NOMO-1 treated with dmso at 0.1 percent for 144 hours (cell line): ENCODE data around the gene PXYLP1.
"Not testable (repeated sequence)": the region's sequence is repeated elsewhere in the genome, so short reads cannot be mapped to it uniquely, and the experiment has no call there.

Experiments
- DNase-seq: peaks from one replicate; lab custom pipeline; 2025; ENCODE audit not compliant: unreplicated experiment; lab: John Stamatoyannopoulos, UW

PXYLP1 gene

GRCh38 chr3:141291559-141292355 lies 60.1 kb downstream of the PXYLP1 start:
- no peak for DNase-seq

GRCh38 chr3:141292356-141293058 lies 60.9 kb downstream of the PXYLP1 start:
- no peak for DNase-seq

- DNase-seq = no peak
These were observed 62.7 kb downstream of the PXYLP1 start for GRCh38 chr3:141294301-141294700.

GRCh38 chr3:141294848-141295247 lies 63.2 kb downstream of the PXYLP1 start:
- DNase-seq = no peak

- DNase-seq = not testable (repeated sequence)
These were observed 68.8 kb downstream of the PXYLP1 start for GRCh38 chr3:141300426-141300825.

GRCh38 chr3:141302364-141303141 lies 70.9 kb downstream of the PXYLP1 start:
- no peak for DNase-seq

GRCh38 chr3:141303481-141304223 lies 72.0 kb downstream of the PXYLP1 start:
- peak; percentile 73 for DNase-seq

- DNase-seq = no peak
These were observed 73.8 kb downstream of the PXYLP1 start for GRCh38 chr3:141305436-141305835.

GRCh38 chr3:141306276-141306675 lies 74.7 kb downstream of the PXYLP1 start:
- DNase-seq = no peak

- DNase-seq = no peak
These were observed 75.3 kb downstream of the PXYLP1 start for GRCh38 chr3:141306922-141307321.

GRCh38 chr3:141307351-141308059 lies 75.9 kb downstream of the PXYLP1 start:
- no peak for DNase-seq

- DNase-seq = no peak
These were observed 77.1 kb downstream of the PXYLP1 start for GRCh38 chr3:141308588-141309218.

- no peak for DNase-seq
These were observed 79.5 kb downstream of the PXYLP1 start for GRCh38 chr3:141311170-141311495.

GRCh38 chr3:141311496-141312353 lies 80.1 kb downstream of the PXYLP1 start:
- peak; percentile 99 for DNase-seq

GRCh38 chr3:141312354-141313092 lies 80.9 kb downstream of the PXYLP1 start:
- no peak for DNase-seq

GRCh38 chr3:141313093-141313683 lies 81.6 kb downstream of the PXYLP1 start:
- no peak for DNase-seq

GRCh38 chr3:141314415-141314814 lies 82.8 kb downstream of the PXYLP1 start:
- not testable (repeated sequence) for DNase-seq

- no peak for DNase-seq
These were observed 85.2 kb downstream of the PXYLP1 start for GRCh38 chr3:141316851-141317250.
